CD4-positive, alpha-beta memory T cell (primary cell): ENCODE data around the gene GPR52. TPM values are rescaled to one million over a fixed set of nuclear protein-coding genes. Genes with fewer than 3 reads are reported as not detected.

Experiments
- CTCF ChIA-PET: fragments of 350-600 bp; sonication (Branson Sonifier 250); formaldehyde crosslinking; loops from one replicate; lab custom pipeline; 2021; ENCODE audit warnings: inconsistent platforms; ENCODE audit not compliant: partially characterized antibody; lab: Charles Lee
- POLR2A ChIA-PET: fragments of 350-600 bp; sonication (Branson Sonifier 250); formaldehyde crosslinking; loops from one replicate; lab custom pipeline; 2021; ENCODE audit not compliant: partially characterized antibody; lab: Charles Lee
- DNase-seq, 5 donors: peaks; one replicate each; pipeline versions ENCODE4 v3.0.0 to v3.0.0-alpha.2; 2020 to 2022; ENCODE audit warnings: mixed read lengths in 1 of 5
- H3K27ac ChIP-seq: one replicate; pipeline ENCODE4 v1.7.0; 2013; ENCODE audit warnings: low read depth, low read length
- H3K27me3 ChIP-seq: 2 replicates; pipeline ENCODE4 v1.7.0; 2013; ENCODE audit warnings: mild to moderate bottlenecking, low read length, moderate library complexity; ENCODE audit not compliant: insufficient read depth
- H3K36me3 ChIP-seq: 2 replicates; pipeline ENCODE4 v1.7.0; 2013; ENCODE audit warnings: mild to moderate bottlenecking, low read length, moderate library complexity; ENCODE audit not compliant: insufficient read depth
- H3K4me1 ChIP-seq: 2 replicates; pipeline ENCODE4 v1.7.0; 2013; ENCODE audit warnings: mild to moderate bottlenecking, low read length, moderate library complexity; ENCODE audit not compliant: insufficient read depth
- H3K4me3 ChIP-seq, 2 donors: one replicate each; pipeline ENCODE4 v1.7.0; 2013; ENCODE audit warnings: low read length in 2 of 2, mild to moderate bottlenecking in 1 of 2
- H3K9me3 ChIP-seq, 2 donors: one replicate each; pipeline ENCODE4 v1.7.0; 2013; ENCODE audit warnings: low read length in 2 of 2, control low read depth in 1 of 2; ENCODE audit not compliant: control insufficient read depth in 1 of 2
- H3K27ac Mint-ChIP-seq, 7 donors: one replicate each; pipeline ENCODE4 v1.8.0; 2020 to 2021; ENCODE audit warnings: mixed read lengths in 7 of 7, mild to moderate bottlenecking in 6 of 7, inconsistent platforms in 3 of 7, moderate library complexity in 3 of 7
- H3K27me3 Mint-ChIP-seq, 2 donors: one replicate each; pipeline ENCODE4 v1.8.0; 2020 to 2021; ENCODE audit warnings: mixed read lengths in 2 of 2
- H3K36me3 Mint-ChIP-seq, 2 donors: one replicate each; pipeline ENCODE4 v1.8.0; 2020 to 2021; ENCODE audit warnings: mixed read lengths in 2 of 2, inconsistent platforms in 1 of 2, mild to moderate bottlenecking in 1 of 2
- H3K4me1 Mint-ChIP-seq, 4 donors: one replicate each; pipeline ENCODE4 v1.8.0; 2020 to 2021; ENCODE audit warnings: mixed read lengths in 4 of 4, mild to moderate bottlenecking in 1 of 4
- H3K4me3 Mint-ChIP-seq, 8 donors: one replicate each; pipeline ENCODE4 v1.8.0; 2020 to 2021; ENCODE audit warnings: mixed read lengths in 8 of 8, mild to moderate bottlenecking in 7 of 8, moderate library complexity in 6 of 8, inconsistent platforms in 3 of 8
- H3K9me3 Mint-ChIP-seq, 8 donors: one replicate each; pipeline ENCODE4 v1.8.0; 2020 to 2021; ENCODE audit warnings: mixed read lengths in 8 of 8, mild to moderate bottlenecking in 5 of 8, inconsistent platforms in 3 of 8, moderate library complexity in 1 of 8
- intact Hi-C: fragments of 100-400 bp; cut with micrococcal nuclease; formaldehyde crosslinking; loops from one replicate; pipeline ENCODE4 v1.15.1; 2023
- polyA plus RNA-seq, 2 donors: library from polyadenylated mRNA; unstranded; fragments of 300-500 nt; fragmentation: Illumina TruSeq; gene quantifications; one replicate each; pipeline ENCODE4 v1.2.3, GENCODE V29; 2021
- total RNA-seq, 2 experiments: library from RNA; stranded (reverse); gene quantifications; one replicate each; pipeline ENCODE4 v1.2.3, GENCODE V29; 2021

Gene GPR52
- total RNA-seq = 1 to 10 TPM; 1.6 to 3.4 TPM
- not detected for polyA plus RNA-seq

GRCh38 chr1:174447866-174448530, at the start of gene GPR52:
GPR52 (plus strand) TSS chr1:174447964; CDS start chr1:174448112, 148 bp downstream.
- Mint-ChIP-seq H3K27me3 (no peaks in the 10 kb centered on the region), H3K27ac (peak within 1 kb of the TSS in 2 of 7 donors; percentile 5 to 58), H3K4me1 (peaks cover 0 to 12% (median 7%) of the 10 kb centered on the region in 4 donors), H3K9me3 (no peaks in the 10 kb centered on the region), H3K36me3 (peaks cover 11 to 15% of the 10 kb centered on the region in 2 donors), H3K4me3 (no peak within 1 kb of the TSS)
- ChIA-PET POLR2A (no interaction called here), CTCF (no interaction called here)
- H3K4me3 ChIP-seq = no peak within 1 kb of the TSS
- no peaks in the 10 kb centered on the region for H3K27me3 ChIP-seq
- intact Hi-C loops = no loop called here
- no peak within 1 kb of the TSS for H3K27ac ChIP-seq
- no peaks in the 10 kb centered on the region for H3K9me3 ChIP-seq
- H3K36me3 ChIP-seq = no peaks in the 10 kb centered on the region
- H3K4me1 ChIP-seq = no peaks in the 10 kb centered on the region
- DNase-seq = no peak

- Mint-ChIP-seq H3K27me3 (no peaks in the 10 kb centered on the region), H3K4me3 (no peak overlapping the region), H3K27ac (no peak overlapping the region), H3K9me3 (peaks cover 0 to 6% (median 4%) of the 10 kb centered on the region in 8 donors), H3K36me3 (peaks cover 48 to 65% of the 10 kb centered on the region in 2 donors), H3K4me1 (peaks cover 0 to 8% (median 7%) of the 10 kb centered on the region in 4 donors)
- no peak overlapping the region for H3K27ac ChIP-seq
- intact Hi-C loops = no loop called here
- H3K36me3 ChIP-seq = peaks cover 9% of the 10 kb centered on the region
- ChIA-PET CTCF (no interaction called here), POLR2A (no interaction called here)
- no peak overlapping the region for H3K4me3 ChIP-seq
- no peaks in the 10 kb centered on the region for H3K27me3 ChIP-seq
- no peak for DNase-seq
- no peaks in the 10 kb centered on the region for H3K9me3 ChIP-seq
- H3K4me1 ChIP-seq = no peaks in the 10 kb centered on the region
Measured at GRCh38 chr1:174398246-174398645, 49.5 kb upstream of the GPR52 start.

GRCh38 chr1:174399211-174399610, 48.6 kb upstream of the GPR52 start:
- H3K9me3 Mint-ChIP-seq = peaks cover 0 to 6% (median 1%) of the 10 kb centered on the region in 8 donors
- no peak overlapping the region for H3K4me3 Mint-ChIP-seq
- intact Hi-C loops = no loop called here
- H3K36me3 ChIP-seq = peaks cover 9% of the 10 kb centered on the region
- DNase-seq = no peak
- no peaks in the 10 kb centered on the region for H3K9me3 ChIP-seq
- ChIA-PET CTCF (no interaction called here), POLR2A (no interaction called here)
- H3K36me3 Mint-ChIP-seq = peaks cover 39 to 60% of the 10 kb centered on the region in 2 donors
- H3K4me1 ChIP-seq = no peaks in the 10 kb centered on the region
- H3K4me1 Mint-ChIP-seq = peaks cover 0 to 9% (median 7%) of the 10 kb centered on the region in 4 donors
- no peak overlapping the region for H3K27ac ChIP-seq
- no peaks in the 10 kb centered on the region for H3K27me3 ChIP-seq
- H3K27me3 Mint-ChIP-seq = no peaks in the 10 kb centered on the region
- H3K27ac Mint-ChIP-seq = no peak overlapping the region
- H3K4me3 ChIP-seq = no peak overlapping the region

GRCh38 chr1:174401075-174401474, 46.7 kb upstream of the GPR52 start:
- H3K36me3 Mint-ChIP-seq = peaks cover 36 to 51% of the 10 kb centered on the region in 2 donors
- Histone ChIP-seq H3K9me3 (no peaks in the 10 kb centered on the region), H3K27me3 (no peaks in the 10 kb centered on the region), H3K4me3 (no peak overlapping the region), H3K4me1 (no peaks in the 10 kb centered on the region), H3K36me3 (peaks cover 9% of the 10 kb centered on the region), H3K27ac (no peak overlapping the region)
- no peak for DNase-seq
- intact Hi-C loops = no loop called here
- no peak overlapping the region for H3K4me3 Mint-ChIP-seq
- ChIA-PET POLR2A (no interaction called here), CTCF (no interaction called here)
- H3K9me3 Mint-ChIP-seq = peaks cover 0 to 6% (median 1%) of the 10 kb centered on the region in 8 donors
- H3K27ac Mint-ChIP-seq = no peak overlapping the region
- no peaks in the 10 kb centered on the region for H3K27me3 Mint-ChIP-seq
- peaks cover 0 to 11% (median 7%) of the 10 kb centered on the region in 4 donors for H3K4me1 Mint-ChIP-seq

GRCh38 chr1:174405219-174405618, 42.5 kb upstream of the GPR52 start:
- Mint-ChIP-seq H3K9me3 (peaks cover 0 to 9% (median 0%) of the 10 kb centered on the region in 8 donors), H3K27me3 (no peaks in the 10 kb centered on the region), H3K27ac (no peak overlapping the region), H3K4me3 (no peak overlapping the region), H3K36me3 (peaks cover 16 to 50% of the 10 kb centered on the region in 2 donors), H3K4me1 (peaks cover 0 to 18% (median 7%) of the 10 kb centered on the region in 4 donors)
- Histone ChIP-seq H3K27ac (no peak overlapping the region), H3K9me3 (no peaks in the 10 kb centered on the region), H3K4me3 (no peak overlapping the region), H3K36me3 (no peaks in the 10 kb centered on the region), H3K4me1 (no peaks in the 10 kb centered on the region), H3K27me3 (no peaks in the 10 kb centered on the region)
- ChIA-PET CTCF (no interaction called here), POLR2A (no interaction called here)
- intact Hi-C loops = no loop called here
- no peak for DNase-seq

- Histone ChIP-seq H3K4me1 (no peaks in the 10 kb centered on the region), H3K4me3 (no peak overlapping the region), H3K9me3 (no peaks in the 10 kb centered on the region), H3K36me3 (no peaks in the 10 kb centered on the region), H3K27me3 (no peaks in the 10 kb centered on the region), H3K27ac (no peak overlapping the region)
- H3K27ac Mint-ChIP-seq = no peak overlapping the region
- H3K36me3 Mint-ChIP-seq = peaks cover 7 to 41% of the 10 kb centered on the region in 2 donors
- intact Hi-C loops = no loop called here
- POLR2A ChIA-PET = no interaction called here
- peaks cover 9 to 22% (median 15%) of the 10 kb centered on the region in 4 donors for H3K4me1 Mint-ChIP-seq
- CTCF ChIA-PET = no interaction called here
- no peaks in the 10 kb centered on the region for H3K27me3 Mint-ChIP-seq
- peaks cover 0 to 5% (median 2%) of the 10 kb centered on the region in 8 donors for H3K9me3 Mint-ChIP-seq
- no peak overlapping the region for H3K4me3 Mint-ChIP-seq
- DNase-seq = no peak
Measured at GRCh38 chr1:174406421-174406820, 41.3 kb upstream of the GPR52 start.

GRCh38 chr1:174407665-174408064, 40.1 kb upstream of the GPR52 start:
- Mint-ChIP-seq H3K9me3 (peaks cover 0 to 9% (median 3%) of the 10 kb centered on the region in 8 donors), H3K36me3 (peaks cover 5 to 40% of the 10 kb centered on the region in 2 donors)
- no peak for DNase-seq

More at GRCh38 chr1:174407665-174408064, 40.1 kb upstream of the GPR52 start:
- Histone ChIP-seq H3K4me3 (no peak overlapping the region), H3K4me1 (no peaks in the 10 kb centered on the region), H3K27me3 (no peaks in the 10 kb centered on the region), H3K36me3 (no peaks in the 10 kb centered on the region), H3K9me3 (no peaks in the 10 kb centered on the region), H3K27ac (no peak overlapping the region)
- Mint-ChIP-seq H3K4me1 (peaks cover 21 to 25% (median 23%) of the 10 kb centered on the region in 4 donors), H3K27ac (no peak overlapping the region), H3K27me3 (no peaks in the 10 kb centered on the region), H3K4me3 (no peak overlapping the region)
- ChIA-PET CTCF (no interaction called here), POLR2A (no interaction called here)
- intact Hi-C loops = no loop called here
